GM23338 (cell line): Measurements from ENCODE around the gene TCF7. TPM values are rescaled to one million over a fixed set of nuclear protein-coding genes. Genes with fewer than 3 reads are reported as not detected.

Experiments
- ATAC-seq: fragments of 200-7000 bp; cut with Tn5 transposase; 3 replicates; pipeline ENCODE4 v1.9.1; 2020
- DNase-seq: peaks from one replicate; pipeline ENCODE4 v3.0.0-alpha.2; 2015; ENCODE audit warnings: low spot score
- H2AFZ ChIP-seq: fragments of 200-600 bp; sonication (generic); 2 replicates; pipeline ENCODE4 v1.8.0; 2016; ENCODE audit warnings: antibody characterized with exemption, mild to moderate bottlenecking, moderate library complexity
- H3F3A ChIP-seq: fragments of 200-600 bp; sonication (generic); replicated peaks from 2 replicates; pipeline ENCODE4 v1.8.0; 2017; ENCODE audit warnings: antibody characterized with exemption, mixed run types, low read depth
- H3K27ac ChIP-seq: fragments of 200-600 bp; sonication (generic); 2 replicates; pipeline ENCODE4 v1.6.1; 2016; ENCODE audit warnings: low read depth
- H3K27me3 ChIP-seq: fragments of 200-600 bp; sonication (generic); 2 replicates; pipeline ENCODE4 v1.8.0; 2016; ENCODE audit warnings: mild to moderate bottlenecking, mixed run types, moderate library complexity; ENCODE audit not compliant: insufficient read depth
- H3K36me3 ChIP-seq: fragments of 200-600 bp; sonication (generic); 2 replicates; pipeline ENCODE4 v1.8.0; 2016; ENCODE audit warnings: mild to moderate bottlenecking; ENCODE audit not compliant: insufficient read depth
- H3K4me1 ChIP-seq: fragments of 200-600 bp; sonication (generic); 2 replicates; pipeline ENCODE4 v1.8.0; 2016; ENCODE audit warnings: mild to moderate bottlenecking, moderate library complexity; ENCODE audit not compliant: insufficient read depth
- H3K4me2 ChIP-seq: fragments of 200-600 bp; sonication (generic); 2 replicates; pipeline ENCODE4 v1.7.1; 2017; ENCODE audit warnings: mixed run types
- H3K4me3 ChIP-seq: fragments of 200-600 bp; sonication (generic); 2 replicates; pipeline ENCODE4 v1.6.1; 2016; ENCODE audit warnings: mixed run types
- H3K79me2 ChIP-seq: fragments of 200-600 bp; sonication (generic); replicated peaks from 2 replicates; pipeline ENCODE4 v1.8.0; 2017; ENCODE audit warnings: mild to moderate bottlenecking; ENCODE audit not compliant: insufficient read depth
- H3K9me2 ChIP-seq: fragments of 200-600 bp; sonication (generic); 2 replicates; pipeline ENCODE4 v1.8.0; 2017; ENCODE audit not compliant: insufficient read depth
- H4K20me1 ChIP-seq: fragments of 200-600 bp; sonication (generic); replicated peaks from 2 replicates; pipeline ENCODE4 v1.8.0; 2017; ENCODE audit warnings: mild to moderate bottlenecking; ENCODE audit not compliant: insufficient read depth
- H3K27ac Mint-ChIP-seq: 2 replicates; pipeline ENCODE4 v1.8.0; 2020; ENCODE audit warnings: inconsistent platforms, mild to moderate bottlenecking, moderate library complexity, mixed read lengths
- H3K27me3 Mint-ChIP-seq: 3 replicates; pipeline ENCODE4 v1.8.0; 2022; ENCODE audit warnings: low read depth, mild to moderate bottlenecking, moderate library complexity, mixed read lengths, inconsistent platforms; ENCODE audit not compliant: insufficient read depth, poor library complexity
- H3K36me3 Mint-ChIP-seq: 3 replicates; pipeline ENCODE4 v1.8.0; 2021; ENCODE audit warnings: low read depth, mild to moderate bottlenecking, inconsistent platforms, moderate library complexity, mixed read lengths
- H3K4me1 Mint-ChIP-seq: 3 replicates; pipeline ENCODE4 v1.8.0; 2020; ENCODE audit warnings: mild to moderate bottlenecking, inconsistent platforms, mixed read lengths
- H3K4me3 Mint-ChIP-seq: 3 replicates; pipeline ENCODE4 v1.8.0; 2021; ENCODE audit warnings: moderate library complexity, mild to moderate bottlenecking, inconsistent platforms, mixed read lengths
- H3K9me3 Mint-ChIP-seq: 3 replicates; pipeline ENCODE4 v1.8.0; 2020; ENCODE audit warnings: moderate library complexity, mild to moderate bottlenecking, inconsistent platforms, mixed read lengths
- CREB1 ChIP-seq: fragments of 250-450 bp; sonication (Bioruptor Pico); IDR thresholded peaks from 2 replicates; pipeline ENCODE4 v1.5.0; 2020; ENCODE audit warnings: low read depth, mild to moderate bottlenecking, moderate library complexity
- EZH2 ChIP-seq: fragments of 200-600 bp; sonication (generic); IDR thresholded peaks from one replicate; pipeline ENCODE4 v1.8.0; 2017; ENCODE audit warnings: antibody characterized with exemption, mild to moderate bottlenecking, low read depth; ENCODE audit not compliant: unreplicated experiment
- EZH2phosphoT487 ChIP-seq: fragments of 200-600 bp; sonication (generic); IDR thresholded peaks from one replicate; pipeline ENCODE4 v1.8.1; 2018; ENCODE audit warnings: antibody characterized with exemption; ENCODE audit not compliant: unreplicated experiment
- JUNB ChIP-seq: IDR thresholded peaks from one replicate; pipeline ENCODE4 v1.6.1; 2016; ENCODE audit warnings: antibody characterized with exemption; ENCODE audit not compliant: unreplicated experiment
- NANOG ChIP-seq: IDR thresholded peaks from 2 replicates; pipeline ENCODE4 v1.6.1; 2016; ENCODE audit warnings: antibody characterized with exemption, borderline replicate concordance
- POLR2AphosphoS5 ChIP-seq: IDR thresholded peaks from 2 replicates; pipeline ENCODE4 v1.6.1; 2016; ENCODE audit warnings: antibody characterized with exemption, low read depth
- STAT1 ChIP-seq: IDR thresholded peaks from one replicate; pipeline ENCODE4 v1.6.1; 2016; ENCODE audit warnings: antibody characterized with exemption; ENCODE audit not compliant: unreplicated experiment
- ZNF114 ChIP-seq: fragments of 250-450 bp; sonication (Bioruptor Pico); IDR thresholded peaks from 2 replicates; pipeline ENCODE4 v1.5.0; 2020; ENCODE audit warnings: mild to moderate bottlenecking, moderate library complexity
- ZNF331 ChIP-seq: fragments of 250-450 bp; sonication (Bioruptor Pico); IDR thresholded peaks from 2 replicates; pipeline ENCODE4 v1.5.0; 2020; ENCODE audit warnings: low read depth, mild to moderate bottlenecking, moderate library complexity
- polyA plus RNA-seq: library from polyadenylated mRNA; unstranded; fragments of >200 nt; fragmentation: Nextera tagmentation; extraction: Ambion mirVana; gene quantifications from 2 replicates; pipeline ENCODE4 v1.2.1, GENCODE V29; 2016
- total RNA-seq: library from RNA; depleted of rRNA; stranded (reverse); fragments of >200 nt; shearing (Covaris generic); gene quantifications from 2 replicates; pipeline ENCODE4 v1.2.3, GENCODE V29; 2014
- TF ChIP-seq, protein P1 (sequence below), 2 experiments: fragments of 200-600 bp in 1 of 2; sonication (generic) in 1 of 2; conservative IDR thresholded peaks; 2 replicates each; pipeline versions ENCODE4 v1.5.1 to v1.6.1; 2016 to 2017; ENCODE audit warnings: antibody characterized with exemption in 2 of 2, low read depth in 2 of 2, mild to moderate bottlenecking in 2 of 2, moderate library complexity in 1 of 2
- TF ChIP-seq, protein P2 (sequence below): IDR thresholded peaks from 2 replicates; pipeline ENCODE4 v1.6.1; 2016; ENCODE audit warnings: antibody characterized with exemption
- TF ChIP-seq, protein P3 (sequence below): IDR thresholded peaks from one replicate; pipeline ENCODE4 v1.6.1; 2018; ENCODE audit warnings: antibody characterized with exemption; ENCODE audit not compliant: unreplicated experiment

The TCF7 gene
- total and polyA plus RNA-seq, 2 experiments from 2014 or later = 5.6 to 8.1 TPM

DNA sequence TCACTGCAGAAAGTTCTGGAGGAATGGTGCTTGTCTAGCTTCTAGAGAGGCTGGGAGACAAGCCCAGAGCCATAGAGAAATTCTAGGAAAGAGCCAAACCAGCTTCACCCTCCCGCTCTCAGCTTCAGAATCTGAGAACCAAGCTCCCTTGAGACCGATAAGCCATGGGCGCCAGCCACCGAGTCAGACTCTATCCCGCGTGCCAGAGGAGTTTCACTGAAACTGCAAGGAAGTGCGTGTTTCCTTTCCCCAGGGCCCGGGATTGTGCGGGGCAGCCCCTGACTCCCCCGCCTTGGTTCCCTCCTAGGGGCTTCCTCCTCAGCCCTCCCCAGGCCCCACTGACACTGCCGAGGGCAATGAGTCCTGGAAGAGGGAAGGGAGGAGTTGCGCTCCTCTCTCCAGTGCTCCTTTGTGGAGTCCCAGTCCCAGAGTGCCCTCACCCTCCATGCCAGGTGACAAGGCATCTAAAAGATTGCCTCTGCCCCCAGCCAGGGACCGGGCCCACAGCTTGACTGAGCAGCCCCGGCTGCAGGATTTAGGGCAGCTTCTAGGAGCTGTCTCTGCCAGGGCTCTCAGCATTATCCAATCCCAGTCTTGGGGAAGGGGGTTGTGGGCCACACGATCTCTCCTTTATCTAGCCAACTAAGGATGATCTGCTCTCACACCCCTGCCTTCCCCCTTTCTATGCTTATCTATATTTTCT lies 18.4 kb upstream of the TCF7 start:
- peaks cover 22% of the 10 kb centered on the region for H3K27me3 ChIP-seq
- no peaks in the 10 kb centered on the region for H3K36me3 ChIP-seq
- H2AFZ ChIP-seq = peak overlapping the region; percentile 91; the same call in 1 of the 2 replicates
- Mint-ChIP-seq H3K4me3 (no peak overlapping the region), H3K4me1 (peaks cover 33% of the 10 kb centered on the region), H3K27ac (no peak overlapping the region), H3K36me3 (no peaks in the 10 kb centered on the region), H3K9me3 (no peaks in the 10 kb centered on the region), H3K27me3 (peaks cover 32% of the 10 kb centered on the region)
- H3K79me2 ChIP-seq = no peaks in the 10 kb centered on the region
- no peak overlapping the region for H3K4me3 ChIP-seq
- peaks cover 21% of the 10 kb centered on the region for H3K4me1 ChIP-seq
- no peaks in the 10 kb centered on the region for H4K20me1 ChIP-seq
- H3F3A ChIP-seq = 0 out of 2 replicates have a peak, but pooled peaks cover 6% of the 10 kb centered on the region
- no peak overlapping the region for H3K27ac ChIP-seq
- H3K4me2 ChIP-seq = 0 out of 2 replicates have a peak overlapping the region, but pooled peaks have one; percentile 35
- TF ChIP-seq, protein P1, sequence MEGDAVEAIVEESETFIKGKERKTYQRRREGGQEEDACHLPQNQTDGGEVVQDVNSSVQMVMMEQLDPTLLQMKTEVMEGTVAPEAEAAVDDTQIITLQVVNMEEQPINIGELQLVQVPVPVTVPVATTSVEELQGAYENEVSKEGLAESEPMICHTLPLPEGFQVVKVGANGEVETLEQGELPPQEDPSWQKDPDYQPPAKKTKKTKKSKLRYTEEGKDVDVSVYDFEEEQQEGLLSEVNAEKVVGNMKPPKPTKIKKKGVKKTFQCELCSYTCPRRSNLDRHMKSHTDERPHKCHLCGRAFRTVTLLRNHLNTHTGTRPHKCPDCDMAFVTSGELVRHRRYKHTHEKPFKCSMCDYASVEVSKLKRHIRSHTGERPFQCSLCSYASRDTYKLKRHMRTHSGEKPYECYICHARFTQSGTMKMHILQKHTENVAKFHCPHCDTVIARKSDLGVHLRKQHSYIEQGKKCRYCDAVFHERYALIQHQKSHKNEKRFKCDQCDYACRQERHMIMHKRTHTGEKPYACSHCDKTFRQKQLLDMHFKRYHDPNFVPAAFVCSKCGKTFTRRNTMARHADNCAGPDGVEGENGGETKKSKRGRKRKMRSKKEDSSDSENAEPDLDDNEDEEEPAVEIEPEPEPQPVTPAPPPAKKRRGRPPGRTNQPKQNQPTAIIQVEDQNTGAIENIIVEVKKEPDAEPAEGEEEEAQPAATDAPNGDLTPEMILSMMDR (conservative IDR thresholded peaks at IDR 0.05; ENCODE audit: low read depth in 2 of 2) = no peak
- TF ChIP-seq STAT1 (no peak), ZNF331 (CRISPR knock-in tag) (no peak), EZH2phosphoT487 (no peak), ZNF114 (CRISPR knock-in tag) (no peak)
- TF ChIP-seq, protein P2, sequence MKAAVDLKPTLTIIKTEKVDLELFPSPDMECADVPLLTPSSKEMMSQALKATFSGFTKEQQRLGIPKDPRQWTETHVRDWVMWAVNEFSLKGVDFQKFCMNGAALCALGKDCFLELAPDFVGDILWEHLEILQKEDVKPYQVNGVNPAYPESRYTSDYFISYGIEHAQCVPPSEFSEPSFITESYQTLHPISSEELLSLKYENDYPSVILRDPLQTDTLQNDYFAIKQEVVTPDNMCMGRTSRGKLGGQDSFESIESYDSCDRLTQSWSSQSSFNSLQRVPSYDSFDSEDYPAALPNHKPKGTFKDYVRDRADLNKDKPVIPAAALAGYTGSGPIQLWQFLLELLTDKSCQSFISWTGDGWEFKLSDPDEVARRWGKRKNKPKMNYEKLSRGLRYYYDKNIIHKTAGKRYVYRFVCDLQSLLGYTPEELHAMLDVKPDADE = no peak
- TF ChIP-seq, protein P3, sequence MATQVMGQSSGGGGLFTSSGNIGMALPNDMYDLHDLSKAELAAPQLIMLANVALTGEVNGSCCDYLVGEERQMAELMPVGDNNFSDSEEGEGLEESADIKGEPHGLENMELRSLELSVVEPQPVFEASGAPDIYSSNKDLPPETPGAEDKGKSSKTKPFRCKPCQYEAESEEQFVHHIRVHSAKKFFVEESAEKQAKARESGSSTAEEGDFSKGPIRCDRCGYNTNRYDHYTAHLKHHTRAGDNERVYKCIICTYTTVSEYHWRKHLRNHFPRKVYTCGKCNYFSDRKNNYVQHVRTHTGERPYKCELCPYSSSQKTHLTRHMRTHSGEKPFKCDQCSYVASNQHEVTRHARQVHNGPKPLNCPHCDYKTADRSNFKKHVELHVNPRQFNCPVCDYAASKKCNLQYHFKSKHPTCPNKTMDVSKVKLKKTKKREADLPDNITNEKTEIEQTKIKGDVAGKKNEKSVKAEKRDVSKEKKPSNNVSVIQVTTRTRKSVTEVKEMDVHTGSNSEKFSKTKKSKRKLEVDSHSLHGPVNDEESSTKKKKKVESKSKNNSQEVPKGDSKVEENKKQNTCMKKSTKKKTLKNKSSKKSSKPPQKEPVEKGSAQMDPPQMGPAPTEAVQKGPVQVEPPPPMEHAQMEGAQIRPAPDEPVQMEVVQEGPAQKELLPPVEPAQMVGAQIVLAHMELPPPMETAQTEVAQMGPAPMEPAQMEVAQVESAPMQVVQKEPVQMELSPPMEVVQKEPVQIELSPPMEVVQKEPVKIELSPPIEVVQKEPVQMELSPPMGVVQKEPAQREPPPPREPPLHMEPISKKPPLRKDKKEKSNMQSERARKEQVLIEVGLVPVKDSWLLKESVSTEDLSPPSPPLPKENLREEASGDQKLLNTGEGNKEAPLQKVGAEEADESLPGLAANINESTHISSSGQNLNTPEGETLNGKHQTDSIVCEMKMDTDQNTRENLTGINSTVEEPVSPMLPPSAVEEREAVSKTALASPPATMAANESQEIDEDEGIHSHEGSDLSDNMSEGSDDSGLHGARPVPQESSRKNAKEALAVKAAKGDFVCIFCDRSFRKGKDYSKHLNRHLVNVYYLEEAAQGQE = no peak
- no peak for DNase-seq
- no peak for ATAC-seq
- H3K9me2 ChIP-seq = no peaks in the 10 kb centered on the region

GRCh38 chr5:134097211-134097749 lies 17.2 kb upstream of the TCF7 start:
- Mint-ChIP-seq H3K36me3 (no peaks in the 10 kb centered on the region), H3K27me3 (peaks cover 40% of the 10 kb centered on the region), H3K4me1 (peaks cover 39% of the 10 kb centered on the region), H3K9me3 (no peaks in the 10 kb centered on the region), H3K4me3 (no peak overlapping the region; the same call in 2 of the 3 replicates), H3K27ac (no peak overlapping the region)
- DNase-seq = no peak
- Histone ChIP-seq H3K36me3 (no peaks in the 10 kb centered on the region), H3F3A (0 out of 2 replicates have a peak, but pooled peaks cover 6% of the 10 kb centered on the region), H3K27ac (no peak overlapping the region), H3K4me1 (peaks cover 30% of the 10 kb centered on the region), H3K9me2 (no peaks in the 10 kb centered on the region), H3K27me3 (peaks cover 29% of the 10 kb centered on the region), H4K20me1 (no peaks in the 10 kb centered on the region), H3K79me2 (no peaks in the 10 kb centered on the region), H3K4me3 (no peak overlapping the region), H2AFZ (no peak overlapping the region), H3K4me2 (no peak overlapping the region)
- ATAC-seq = no peak
- no peak for TF ChIP-seq EZH2
- TF ChIP-seq, protein P2 = no peak
- TF ChIP-seq POLR2AphosphoS5 = no peak
- no peak for TF ChIP-seq NANOG
- no peak for TF ChIP-seq EZH2phosphoT487
- no peak for TF ChIP-seq CREB1 (CRISPR knock-in tag)
- TF ChIP-seq, protein P3 = no peak
- TF ChIP-seq JUNB = no peak
